GM21360 (cell line): ENCODE results near the gene KISS1.

Source experiments
- ATAC-seq: cut with Tn5 transposase; IDR thresholded peaks from one replicate; pipeline ENCODE4 v1.9.1; 2021; ENCODE audit warnings: mild to moderate bottlenecking, moderate library complexity; ENCODE audit not compliant: unreplicated experiment

Gene KISS1

DNA sequence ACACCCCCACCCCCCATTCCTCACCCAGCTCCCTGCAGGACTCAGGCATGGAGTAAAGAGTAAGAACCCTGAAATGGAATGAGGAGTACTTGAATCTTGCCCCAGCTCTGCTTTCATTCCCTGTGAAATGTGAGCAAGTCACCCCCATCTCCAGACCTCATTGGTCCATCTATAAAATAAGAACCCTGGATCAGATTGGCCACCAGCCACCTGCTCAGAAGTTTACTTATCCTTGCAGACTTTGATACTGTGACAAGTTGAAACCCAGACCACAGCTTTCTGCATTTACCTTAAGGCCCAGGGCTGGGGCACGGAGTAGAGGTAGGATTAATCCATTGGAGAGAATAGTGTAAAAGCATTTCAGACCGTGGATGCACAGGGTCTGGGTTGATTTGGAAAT lies 2.2 kb downstream of the KISS1 start:
- ATAC-seq: no peak

DNA sequence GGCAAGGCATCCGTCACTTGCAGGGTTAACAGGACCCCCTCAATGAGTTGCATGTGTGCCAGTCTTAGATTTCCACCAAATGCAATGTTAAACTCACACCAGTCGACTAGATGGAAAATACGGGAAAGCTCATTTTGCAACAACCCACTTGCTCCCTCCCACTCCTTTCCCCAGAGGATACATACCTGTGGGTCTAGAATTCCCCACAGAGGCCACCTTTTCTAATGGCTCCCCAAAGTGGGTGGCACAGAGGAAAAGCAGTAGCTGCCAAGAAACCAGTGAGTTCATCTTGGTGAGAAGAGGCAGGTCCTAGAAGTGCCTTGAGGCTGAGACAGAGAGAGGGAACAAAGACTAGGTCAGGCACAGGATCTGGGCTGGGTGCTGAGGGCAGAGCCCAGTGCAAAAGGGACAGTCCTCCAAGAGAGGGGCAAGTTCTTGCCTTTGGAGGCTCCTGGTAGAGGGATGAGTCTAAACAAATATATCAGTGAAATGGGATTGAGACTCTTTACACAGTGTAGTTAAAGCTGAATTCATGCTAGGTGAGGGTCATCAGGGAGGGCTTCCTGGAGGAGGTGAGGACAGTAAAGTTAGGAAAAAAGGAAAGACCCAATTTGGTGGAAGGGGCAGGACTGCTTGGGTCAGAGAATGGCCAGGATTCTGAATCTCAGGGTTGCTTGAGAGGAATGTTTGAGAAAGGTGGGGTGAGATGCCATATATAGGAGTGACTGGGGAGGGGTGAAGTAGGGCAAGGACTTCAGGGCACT lies 3.5 kb downstream of the KISS1 start:
- ATAC-seq: no peak

DNA sequence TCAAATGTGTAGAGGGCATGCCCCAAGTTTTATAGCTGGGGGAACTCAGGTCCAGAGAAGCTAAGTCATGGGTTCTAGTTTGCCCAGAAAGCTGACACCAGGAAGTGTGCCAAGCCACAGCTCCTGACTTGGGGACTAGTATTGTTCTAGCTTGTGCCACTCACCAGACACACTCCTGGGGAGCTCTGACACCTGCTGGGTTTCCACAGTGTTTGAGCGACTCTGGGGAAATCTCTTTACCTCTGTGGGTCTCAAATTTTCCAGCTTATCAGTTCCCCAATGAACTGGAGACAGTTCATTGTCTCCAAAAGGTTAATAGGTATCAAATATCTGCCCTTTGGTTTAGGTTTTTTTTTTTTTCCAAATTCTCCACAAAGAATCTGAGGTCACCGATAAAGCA lies 4.2 kb downstream of the KISS1 start:
- ATAC-seq: no peak

DNA sequence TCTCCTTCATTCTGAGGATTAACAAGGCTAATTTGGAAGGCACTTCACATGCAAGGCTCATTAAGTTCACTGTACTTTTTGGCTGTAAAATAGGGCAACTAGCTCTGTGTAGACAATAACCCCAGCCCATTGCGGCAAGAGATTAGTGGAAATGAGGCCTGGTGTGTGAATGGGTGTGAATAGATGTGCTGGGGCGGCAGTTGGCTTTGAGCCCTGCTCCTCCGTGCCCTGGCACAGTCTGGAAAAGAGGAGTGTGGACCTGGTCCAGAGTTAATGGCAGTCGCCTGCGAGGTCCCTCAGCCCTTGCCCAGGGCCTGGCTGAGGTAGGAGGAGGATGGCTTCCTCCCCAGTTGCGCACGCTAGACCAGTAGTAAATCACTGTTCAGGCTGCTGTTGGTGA lies 4.8 kb downstream of the KISS1 start:
- ATAC-seq: no peak

DNA sequence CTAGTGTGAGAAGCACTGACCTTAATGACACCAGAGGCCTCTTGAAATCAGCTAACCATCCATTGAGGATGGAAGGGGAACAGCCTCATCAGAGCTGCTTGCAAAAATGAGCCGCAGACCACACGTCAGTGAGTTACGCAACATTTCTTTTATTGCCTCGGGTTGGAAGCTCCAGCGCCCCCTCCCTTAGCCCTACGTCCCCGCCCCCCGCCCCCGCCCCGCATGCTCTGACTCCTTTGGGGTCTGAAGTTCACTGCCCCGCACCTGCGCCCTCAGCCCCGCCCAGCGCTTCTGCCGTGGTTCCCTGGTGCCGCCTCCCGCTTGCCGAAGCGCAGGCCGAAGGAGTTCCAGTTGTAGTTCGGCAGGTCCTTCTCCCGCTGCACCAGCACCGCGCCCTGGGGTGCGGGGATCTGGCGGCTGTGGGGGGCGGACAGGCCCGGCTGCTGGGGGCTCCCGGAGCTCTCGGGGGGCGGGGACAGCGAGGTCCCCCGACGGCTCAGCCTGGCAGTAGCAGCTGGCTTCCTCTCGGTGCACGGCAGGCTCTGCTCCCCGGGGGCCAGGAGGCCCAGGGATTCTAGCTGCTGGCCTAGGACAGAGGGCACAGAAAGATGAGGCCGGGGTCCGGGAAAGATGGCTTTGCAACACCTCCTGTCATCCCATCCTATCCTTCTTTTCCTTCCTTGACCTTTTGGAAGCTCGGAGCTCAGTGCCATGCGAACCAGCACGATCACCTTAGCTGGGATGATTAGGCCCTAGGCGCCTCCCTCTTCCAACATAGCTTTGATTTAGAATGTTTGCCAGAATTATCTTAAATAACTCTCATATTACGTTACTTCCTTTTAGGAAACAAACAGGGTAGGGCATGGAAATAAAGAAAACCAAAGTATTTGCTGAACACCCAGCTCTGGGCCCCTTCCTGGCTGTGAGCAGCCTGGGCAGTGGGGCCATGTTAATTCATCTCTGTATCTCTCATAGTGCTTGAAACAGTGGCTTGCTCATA lies 5.8 kb downstream of the KISS1 start:
- no peak for ATAC-seq

DNA sequence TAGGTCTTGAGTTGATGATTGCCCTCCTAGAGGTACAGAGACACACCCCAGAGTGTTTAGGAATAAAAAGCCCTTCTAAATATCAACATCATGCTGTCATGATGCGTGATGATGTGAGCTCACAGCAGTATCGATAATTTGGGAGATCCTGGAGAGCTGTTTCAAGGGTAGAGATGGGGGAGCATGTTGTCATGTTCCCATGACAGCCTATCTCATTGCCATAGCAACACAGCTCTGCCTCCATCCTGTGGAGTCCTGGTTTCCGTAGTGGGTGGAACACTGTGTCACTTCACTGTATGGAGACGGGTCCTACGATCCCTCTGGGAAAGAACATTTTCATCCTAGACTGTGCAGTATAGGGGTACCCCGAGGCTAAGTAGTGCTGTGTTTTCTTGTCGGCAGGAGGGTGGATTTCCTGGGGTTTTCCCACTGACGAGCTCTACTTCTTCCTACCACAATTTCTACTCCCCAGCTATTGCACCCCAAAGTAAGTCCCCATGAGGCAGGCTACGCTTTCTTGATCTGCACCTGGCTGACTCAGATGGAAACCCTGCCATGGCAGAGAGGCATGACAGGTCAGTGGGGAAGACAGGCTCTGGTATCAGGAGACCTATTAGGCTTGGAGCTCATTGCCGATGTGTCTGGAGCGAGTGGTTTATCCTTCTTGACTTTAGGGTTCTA lies 7.2 kb downstream of the KISS1 start:
- ATAC-seq: no peak

DNA sequence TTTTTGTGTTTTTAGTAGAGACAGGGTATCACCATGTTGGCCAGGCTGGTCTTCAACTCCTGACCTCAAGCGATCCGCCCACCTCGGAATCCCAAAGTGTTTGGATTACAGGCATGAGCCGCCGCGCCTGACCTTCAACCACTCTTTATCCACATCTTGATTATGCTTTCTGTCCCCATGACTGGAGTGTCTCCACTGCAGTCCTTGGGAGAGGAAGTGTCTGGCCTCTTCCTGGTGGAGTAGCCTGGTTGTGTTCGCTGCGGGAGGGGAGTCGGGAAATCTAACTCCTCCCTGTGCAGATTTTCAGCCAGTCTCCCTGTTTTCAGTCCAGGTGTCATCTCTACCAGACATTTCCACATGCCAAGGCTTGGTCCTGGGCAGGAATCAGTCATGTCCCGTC lies 9.7 kb downstream of the KISS1 start:
- no peak for ATAC-seq

DNA sequence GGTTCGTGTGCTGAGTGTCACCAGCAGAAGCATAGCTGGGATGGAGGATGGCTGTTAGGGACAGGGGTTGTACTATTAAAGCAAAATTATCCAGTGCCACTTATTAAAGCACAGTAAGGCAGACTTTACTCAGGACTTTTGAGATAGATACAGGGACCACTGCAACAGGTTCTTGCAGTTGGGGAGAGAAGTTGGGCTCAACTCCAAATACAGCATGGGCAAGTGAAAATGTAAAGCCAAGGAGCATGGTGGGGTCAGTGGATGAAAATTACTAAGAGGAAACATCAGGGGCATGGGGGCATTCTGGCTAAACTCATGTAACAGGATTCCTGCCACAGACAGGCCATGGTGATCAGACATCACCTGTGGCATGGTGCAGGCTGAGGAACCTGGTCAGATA lies 15.2 kb downstream of the KISS1 start:
- ATAC-seq: no peak

DNA sequence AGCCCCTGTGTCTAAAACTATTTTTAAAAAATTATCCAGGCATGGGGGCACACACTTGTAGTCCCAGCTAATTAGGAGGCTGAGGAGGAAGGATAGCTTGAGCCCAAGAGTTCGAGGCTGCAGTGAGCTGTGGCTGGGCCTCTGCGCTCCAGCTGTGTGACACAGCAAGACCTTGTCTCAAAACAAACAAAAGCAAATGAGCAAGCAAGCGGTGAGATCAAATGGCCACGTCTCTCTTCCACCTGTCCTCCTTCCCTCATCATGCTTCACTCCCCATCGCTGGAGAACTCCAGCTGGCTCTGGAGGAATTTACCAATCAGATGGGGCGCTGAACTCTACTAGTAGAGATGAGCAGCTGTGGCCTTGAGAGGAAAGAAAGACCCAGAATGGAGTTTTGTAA lies 16.2 kb downstream of the KISS1 start:
- ATAC-seq: no peak

DNA sequence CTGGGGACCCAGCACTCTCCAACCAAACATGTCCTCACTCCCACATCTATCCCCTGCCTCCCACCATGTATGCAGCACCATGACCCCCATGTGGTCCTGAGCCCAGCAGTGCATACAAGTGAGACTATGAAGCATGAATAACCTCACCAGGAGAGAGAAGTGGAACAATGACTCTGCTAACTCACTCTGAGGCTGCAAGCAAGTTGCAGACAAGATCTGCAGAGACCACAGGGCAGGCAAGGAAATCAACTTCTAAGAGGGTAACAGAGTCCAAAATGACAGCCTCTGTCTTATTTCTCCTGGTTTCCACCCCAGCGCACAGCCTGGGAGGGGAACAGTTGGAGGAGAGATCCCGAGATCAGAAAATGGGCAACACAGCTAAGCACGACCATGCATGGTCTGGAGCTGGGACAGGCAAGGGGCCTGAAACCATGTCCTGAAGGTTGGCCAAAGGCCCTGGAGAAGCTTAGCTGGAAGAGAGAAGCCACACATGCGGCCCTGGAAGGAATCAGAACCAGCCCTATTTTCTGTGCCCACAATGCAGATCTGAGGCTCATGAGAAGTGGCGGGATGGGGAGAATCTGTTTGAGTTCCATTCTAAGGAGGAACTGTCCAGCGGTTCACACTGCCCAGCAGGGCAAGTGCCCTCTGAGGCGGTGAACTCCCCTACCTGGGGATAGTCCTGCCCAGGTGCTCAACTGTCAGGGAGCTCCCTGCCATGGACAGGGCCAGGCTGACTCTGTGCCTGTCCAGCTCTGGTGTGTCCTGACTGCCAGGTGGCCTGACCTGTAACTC lies 17.6 kb downstream of the KISS1 start:
- no peak for ATAC-seq

DNA sequence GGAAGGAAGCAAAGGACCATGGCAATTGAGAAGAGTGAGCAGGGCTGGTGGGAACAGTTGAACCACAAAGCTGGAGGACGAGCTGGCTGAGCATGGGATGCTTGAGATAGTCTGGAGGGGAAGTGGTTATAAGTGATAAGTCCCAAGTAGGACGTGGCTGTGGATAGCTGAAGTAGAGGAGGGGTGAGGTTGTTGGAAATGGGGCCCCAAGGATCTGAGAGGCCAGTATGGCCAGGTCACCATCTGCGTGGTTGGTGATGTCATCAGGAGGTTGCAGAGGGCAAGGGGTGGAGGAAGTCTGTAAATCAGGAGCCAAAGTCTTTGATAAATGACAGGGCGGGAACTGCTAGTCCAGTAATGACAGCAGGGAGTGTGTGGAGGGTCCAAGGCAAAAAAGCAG lies 19.2 kb downstream of the KISS1 start:
- no peak for ATAC-seq

DNA sequence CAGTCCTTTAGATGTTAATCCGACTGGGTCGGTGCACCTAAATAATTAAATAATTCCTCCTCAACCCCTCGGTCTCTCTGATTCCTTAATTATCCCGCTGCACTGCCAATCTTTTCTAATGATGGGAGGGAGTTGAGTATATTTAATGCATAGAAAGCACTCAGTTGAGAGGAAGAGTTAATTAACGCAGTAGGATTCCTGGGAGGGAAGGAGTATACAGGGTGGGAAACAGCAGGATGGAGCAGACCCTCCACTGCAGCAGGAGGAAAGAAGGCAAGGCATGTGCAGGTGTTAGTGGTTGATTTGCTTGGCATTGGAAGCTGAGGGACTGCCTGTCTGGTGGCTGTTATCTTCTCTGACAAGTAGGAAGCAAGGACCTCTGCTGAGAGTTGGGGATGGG lies 20.2 kb downstream of the KISS1 start:
- ATAC-seq: no peak

DNA sequence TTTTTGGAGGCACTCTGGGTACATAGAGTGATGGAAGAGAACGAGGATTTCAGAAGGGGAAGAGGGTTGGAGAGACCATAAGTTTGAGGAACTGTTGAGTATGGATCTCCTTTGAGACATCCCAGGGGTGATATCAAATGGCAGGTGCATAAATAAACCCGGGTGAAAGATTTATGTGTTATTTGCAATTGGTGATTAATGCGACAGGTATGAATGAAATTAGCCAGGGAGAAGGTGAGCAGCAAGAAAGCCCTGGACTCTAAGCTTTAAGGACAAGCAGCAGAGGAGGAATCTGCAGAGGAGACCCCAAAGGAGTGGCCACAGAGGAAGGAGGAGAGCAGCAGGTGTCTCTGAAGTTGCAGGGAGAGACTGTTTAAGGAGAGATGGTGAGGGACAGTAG lies 21.3 kb downstream of the KISS1 start:
- no peak for ATAC-seq

DNA sequence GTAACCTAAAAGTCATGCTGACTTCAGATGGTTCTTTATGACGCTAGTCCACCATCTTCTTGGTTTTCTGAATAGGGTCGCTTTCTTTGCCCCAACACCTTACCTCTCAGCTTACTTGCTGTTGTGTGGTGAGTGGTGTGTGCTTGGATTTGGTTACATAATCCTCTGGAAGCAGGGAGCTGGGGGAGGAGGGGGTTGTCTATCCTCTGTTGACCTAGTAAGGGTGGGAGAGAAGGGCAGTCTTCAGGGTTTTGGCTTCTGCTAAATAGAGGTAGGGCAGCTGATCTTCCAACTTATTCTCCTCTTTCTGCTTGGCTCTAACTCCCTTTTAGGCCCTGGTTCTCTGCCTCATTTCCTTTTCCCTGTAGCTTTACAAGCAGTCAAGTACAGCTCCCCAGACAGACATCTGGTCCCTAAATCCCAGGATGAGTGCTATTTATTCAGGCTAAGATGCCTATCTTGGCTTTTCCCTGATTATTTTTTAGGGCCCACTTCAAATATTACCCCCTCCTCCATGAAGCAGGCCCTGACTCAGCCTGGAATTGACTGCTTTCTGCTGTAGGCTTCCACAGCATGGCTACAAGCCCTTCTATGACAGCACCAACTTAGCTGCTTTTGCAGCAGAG lies 23.8 kb downstream of the KISS1 start:
- ATAC-seq: no peak

DNA sequence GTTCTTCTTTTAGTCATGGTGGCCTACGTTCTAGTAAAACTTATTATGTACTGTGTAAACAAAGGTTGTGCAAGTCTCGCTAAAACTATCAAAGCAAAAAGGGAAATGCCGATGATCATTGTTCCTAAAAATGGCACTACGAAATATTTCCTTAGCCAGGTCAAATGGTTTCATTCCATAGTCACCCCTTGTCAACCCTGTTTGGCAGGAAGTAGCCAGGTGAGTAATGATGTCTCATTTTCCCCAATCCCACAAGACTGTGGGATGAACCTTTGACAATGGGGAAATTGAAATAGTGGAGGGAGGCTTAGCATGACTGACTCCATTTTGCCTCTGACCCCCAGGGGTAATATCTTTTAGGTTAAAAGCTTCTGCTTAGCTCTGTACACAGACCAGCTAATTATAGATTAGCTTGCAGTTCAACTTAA lies 24.5 kb downstream of the KISS1 start:
- ATAC-seq: no peak

DNA sequence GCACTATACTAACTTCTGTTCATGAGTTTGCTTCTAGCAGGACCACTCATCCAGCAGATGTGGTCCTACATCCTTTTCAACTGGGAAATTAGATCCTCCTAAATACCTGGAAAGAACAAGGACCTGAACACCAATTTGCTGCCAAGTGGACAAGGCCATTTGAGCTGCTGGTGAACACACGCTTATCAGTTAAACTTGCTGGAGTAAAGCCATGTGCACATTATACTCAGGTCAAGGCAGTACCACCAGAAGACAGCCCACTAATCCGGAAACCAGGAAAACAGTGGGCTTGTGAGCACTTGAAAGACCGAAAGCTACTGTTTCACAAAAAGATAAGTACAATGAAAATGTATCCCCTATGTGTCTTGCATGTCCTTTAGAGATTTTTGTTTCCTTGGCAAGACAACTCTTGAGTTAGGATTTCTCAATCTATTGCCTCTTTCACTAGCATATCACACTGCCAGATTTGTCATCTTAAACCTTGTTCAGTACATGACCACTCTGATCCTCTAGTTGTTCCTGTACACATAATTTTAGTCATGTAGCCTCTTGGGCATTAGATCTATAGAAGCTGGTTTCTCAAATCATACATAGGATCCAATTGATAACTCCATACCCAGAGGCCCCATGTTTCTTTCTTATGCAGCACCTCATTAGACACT lies 25.7 kb downstream of the KISS1 start:
- no peak for ATAC-seq

DNA sequence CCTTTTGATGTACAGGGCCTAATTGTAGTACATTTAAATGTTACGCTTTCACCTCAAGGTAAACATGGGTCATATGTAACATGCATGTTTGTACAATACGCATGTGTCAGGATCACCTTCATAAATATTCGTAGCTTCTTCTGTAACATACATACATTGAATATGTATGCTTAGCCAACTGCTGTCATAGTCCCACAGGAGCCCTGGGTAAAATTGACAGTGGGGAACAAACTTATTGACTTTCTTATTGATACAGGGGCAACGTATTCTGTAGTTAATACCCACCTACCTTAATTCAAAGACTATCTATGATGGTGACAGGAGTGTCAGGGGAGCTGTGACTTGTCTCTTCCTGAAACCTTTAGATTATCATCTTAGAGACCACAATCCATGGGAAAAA lies 26.4 kb downstream of the KISS1 start:
- no peak for ATAC-seq

DNA sequence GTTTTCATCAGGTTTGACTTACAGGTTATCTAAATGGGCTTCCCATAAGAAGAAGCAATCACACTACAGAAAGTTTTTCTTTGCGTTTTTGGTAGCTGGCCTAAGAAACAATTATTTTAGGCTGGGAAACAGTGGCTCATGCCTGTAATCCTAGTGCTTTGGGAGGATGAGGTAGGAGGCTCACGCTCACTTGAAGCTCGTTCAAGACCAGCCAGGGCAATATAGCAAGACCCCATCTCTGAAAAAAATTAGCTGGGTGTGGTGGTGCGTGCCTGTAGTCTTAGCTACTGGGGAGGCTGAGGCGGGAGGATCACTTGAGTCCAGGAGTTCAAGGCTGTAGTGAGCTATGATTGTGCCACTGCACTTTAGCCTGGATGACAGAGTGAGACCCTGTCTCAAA lies 28.6 kb downstream of the KISS1 start:
- ATAC-seq: no peak

DNA sequence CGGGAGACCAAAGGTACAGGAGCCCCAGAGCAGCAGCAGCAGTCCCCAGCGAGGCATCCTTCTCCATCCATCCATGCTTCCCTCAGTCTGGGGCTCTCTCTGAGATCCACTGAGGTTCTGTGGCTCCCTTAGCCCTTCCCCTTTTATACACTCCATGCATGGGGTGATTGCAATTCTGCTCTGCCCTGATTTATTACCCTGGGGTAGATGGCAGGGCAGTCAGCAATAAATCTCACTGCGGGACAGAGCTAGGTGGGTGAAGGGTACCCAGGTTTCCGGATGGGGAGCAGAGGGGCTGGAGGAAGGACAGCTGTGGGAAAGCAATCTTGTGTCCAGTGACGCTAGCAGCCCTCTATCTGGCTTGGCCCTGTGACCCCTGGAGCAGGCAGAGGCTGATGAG lies 30.1 kb downstream of the KISS1 start, which contains the start of gene REN:
REN (minus strand) TSS at position 119 of the 400 bp plus-strand sequence; CDS start at position 75, 44 bp downstream.
- ATAC-seq: no peak
